Endometrial microvascular endothelial cells (primary cell): ENCODE data around the gene C10orf90. TPM values are rescaled to one million over a fixed set of nuclear protein-coding genes. Genes with fewer than 3 reads are reported as not detected.

Source experiments
- in situ Hi-C: cut with HindIII; loops from 2 replicates; pipeline ENCODE4 v1.10.0; 2017; ENCODE audit warnings: low sequenced_read_pairs, low pct_unique_long_range_greater_than_20kb; ENCODE audit errors: inconsistent ontology term
- total RNA-seq: library from RNA; depleted of rRNA; stranded (reverse); fragments of >200 nt; gene quantifications from one replicate; pipeline ENCODE4 v1.2.3, GENCODE V29; 2015; ENCODE audit errors: inconsistent ontology term

Gene C10orf90
- total RNA-seq, 1 donor from 2014 or later, result not detected

DNA sequence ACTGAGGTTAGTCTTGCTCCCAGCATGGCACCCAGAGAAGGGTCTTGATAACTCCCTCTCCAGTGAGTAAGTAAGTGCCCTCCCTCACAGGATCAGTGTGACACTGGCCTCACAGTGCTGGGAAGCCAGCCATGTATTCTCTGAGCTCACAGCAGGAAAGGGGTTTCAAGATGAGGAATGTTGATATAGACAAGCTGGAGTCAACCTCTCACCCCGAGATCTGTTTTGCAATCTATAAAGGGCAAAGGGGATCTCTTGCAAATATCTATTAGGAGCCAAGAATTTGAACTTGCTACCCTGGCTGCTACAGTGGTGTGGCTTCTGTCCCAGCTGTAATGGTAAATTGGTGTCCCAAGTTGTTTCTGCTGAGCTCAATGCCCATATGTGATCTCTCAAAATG is 212.0 kb downstream of the C10orf90 start:
- in situ Hi-C loops, result no loop called here

DNA sequence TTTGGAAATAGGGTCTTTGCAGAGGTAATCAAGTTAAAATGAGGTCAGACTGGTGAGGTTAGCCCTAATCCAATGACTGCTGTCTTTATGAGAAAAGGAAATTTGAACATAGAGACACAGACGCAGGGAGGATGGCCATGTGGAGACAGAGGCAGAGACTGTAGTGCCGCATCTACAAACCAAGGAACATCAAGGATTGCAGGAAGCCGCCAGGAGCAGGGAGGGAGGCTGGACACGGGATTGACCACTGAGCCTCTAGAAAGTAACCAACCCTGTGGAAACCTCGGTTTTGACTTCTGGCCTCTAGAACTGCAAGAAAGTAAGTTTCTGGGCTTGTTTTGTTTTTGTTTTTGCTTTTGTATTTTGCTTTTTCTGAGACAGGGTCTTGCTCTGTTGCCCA is 213.9 kb downstream of the C10orf90 start:
- in situ Hi-C loops, result no loop called here

DNA sequence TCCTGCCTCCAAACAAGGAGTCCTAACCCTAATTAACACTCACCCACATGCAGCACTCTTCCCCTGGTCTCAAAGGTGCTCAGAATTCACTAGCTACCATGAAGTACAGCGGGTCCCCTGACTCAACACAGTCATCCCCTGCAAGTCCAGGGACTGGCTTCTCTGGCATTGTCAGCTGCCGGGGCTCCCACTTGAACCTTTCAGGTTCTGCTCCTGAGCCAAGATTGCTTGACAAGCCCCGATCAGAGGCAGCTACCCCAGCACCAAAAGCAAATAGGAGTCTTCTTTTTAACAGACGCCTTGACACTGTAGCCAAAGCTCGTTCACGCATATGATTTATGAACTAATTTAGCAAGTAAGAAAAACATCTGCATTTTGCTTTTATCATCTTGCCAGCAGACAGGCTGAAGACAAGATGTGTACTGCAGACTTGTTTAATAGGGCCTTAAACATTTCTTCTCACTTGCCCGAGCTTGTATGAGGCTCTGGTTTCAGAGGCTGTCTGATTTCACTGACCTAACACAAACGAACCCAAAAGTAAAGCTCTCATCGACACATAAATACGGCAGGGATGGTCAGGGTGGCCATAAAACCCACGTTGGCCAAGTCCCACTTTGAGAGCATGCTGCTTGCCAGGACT is 214.6 kb downstream of the C10orf90 start:
- in situ Hi-C loops, result no loop called here

DNA sequence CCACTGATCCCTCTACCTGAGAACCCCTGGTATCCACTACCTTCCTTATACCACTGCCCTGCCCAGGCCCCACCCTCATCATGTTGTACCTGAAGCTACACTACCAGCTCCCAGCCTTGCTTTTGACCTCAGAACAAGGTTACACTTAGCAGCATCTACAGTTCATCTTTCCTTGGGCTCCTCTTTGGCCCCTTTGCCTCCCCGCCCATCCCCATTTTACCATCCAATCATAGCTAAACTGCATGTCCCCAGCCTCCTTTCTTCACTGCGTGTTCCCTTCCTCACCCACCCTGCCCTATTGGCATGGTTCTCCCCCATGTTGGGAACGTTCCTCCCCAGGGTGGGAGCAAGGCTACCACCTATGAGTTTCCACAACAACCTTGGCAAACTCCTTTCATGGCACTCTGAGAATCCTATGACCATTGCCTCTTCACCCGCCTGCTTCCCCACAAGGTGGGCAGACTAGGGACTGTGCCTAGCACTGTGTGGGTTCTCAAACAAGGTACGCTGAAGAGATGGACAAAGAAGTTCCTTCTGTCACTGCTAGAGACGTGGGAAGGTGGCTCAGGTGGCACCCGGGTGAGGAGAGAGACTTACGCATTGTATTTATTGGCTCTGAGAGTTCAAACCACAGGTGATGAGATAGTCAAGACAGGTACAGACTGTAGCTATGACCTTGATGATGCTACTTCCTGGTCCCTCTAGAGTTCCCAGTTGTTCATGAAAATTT is 215.3 kb downstream of the C10orf90 start:
- in situ Hi-C loops, result no loop called here

DNA sequence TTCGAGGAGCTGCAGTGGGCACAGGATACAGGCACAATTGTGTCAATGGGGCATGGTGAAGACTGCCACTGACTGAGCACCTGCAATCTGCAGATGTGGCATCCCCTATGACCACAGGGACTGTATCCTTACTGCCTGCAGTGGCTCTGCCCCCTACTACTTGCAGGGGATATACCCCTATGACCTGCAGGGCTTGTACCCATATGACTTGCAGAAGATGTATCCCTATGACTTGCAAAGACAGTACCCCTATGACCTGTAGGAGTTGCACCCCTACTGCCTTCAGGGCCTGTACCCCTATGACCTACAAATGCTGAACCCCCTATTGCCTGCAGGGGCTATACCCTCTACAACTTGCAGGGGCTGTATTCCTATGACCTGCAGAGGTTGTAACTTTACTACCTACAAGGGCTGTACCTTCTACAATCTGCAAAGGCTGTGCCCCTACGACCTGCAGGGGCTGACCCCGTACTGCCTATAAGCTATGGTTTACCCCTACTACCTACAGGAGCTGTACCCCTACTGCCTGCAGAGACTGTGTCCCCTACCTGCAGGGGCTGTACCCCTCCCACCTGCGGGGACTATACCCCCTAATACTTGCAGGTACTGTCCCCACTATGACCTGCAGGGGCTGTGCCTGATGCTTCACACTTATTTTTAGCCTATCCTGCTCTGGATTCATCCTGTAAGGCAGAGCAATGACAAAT is 216.3 kb downstream of the C10orf90 start:
- in situ Hi-C loops, result no loop called here

DNA sequence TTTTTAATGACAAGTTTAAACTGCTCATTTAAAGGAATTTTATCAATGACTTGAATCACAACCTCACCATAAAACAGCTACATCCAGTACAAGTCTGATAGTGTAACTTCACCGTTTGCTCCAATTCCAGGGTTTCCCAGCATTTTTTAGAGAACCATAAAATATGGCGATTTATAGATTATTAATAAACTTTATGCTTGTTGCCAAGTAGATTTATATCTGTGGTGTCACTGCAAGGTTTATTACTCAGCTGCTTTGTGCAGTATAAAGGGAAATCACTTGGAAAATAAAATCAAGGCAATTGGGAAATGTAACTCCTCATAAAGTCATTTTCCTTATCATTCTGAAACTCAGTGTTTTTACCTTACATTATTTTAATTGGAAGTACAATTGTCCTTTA is 218.2 kb downstream of the C10orf90 start:
- in situ Hi-C loops, result no loop called here

DNA sequence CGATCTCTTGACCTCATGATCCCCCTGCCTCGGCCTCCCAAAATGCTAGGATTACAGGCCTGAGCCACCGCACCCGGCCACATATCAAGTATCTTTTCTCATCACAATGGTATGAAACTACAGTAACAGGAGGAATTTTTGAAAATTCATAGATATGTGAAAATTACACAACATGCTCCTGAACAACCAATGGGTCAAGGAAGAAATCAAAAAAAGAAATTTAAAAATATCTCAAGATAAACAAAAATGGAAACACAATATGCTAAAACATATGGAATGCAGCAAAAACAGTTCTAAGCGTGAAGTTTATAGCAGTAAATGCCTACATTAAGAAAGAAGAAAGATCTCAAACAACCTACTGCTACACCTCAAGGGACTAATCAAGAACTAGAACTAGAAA is 222.4 kb downstream of the C10orf90 start:
- in situ Hi-C loops, result no loop called here

DNA sequence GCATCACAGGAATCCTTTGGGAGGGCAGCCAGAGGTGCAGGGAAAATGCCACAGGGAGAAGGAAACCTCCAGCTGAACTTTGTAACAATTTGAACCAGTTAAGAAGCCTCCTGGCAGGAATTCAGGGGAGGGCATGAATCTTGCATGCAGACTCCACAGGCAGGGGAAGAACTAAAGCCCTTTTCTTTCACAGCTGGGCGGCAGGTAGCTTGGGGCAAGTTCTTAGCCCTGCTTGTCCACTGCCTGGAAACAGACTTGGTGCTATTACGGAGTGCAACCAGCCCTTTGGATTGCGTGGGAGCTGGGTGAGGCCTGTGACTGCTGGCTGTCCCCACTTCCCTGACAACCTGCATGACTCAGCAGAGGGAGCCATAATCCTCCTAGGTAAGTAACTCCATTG is 230.6 kb downstream of the C10orf90 start:
- in situ Hi-C loops, result no loop called here

DNA sequence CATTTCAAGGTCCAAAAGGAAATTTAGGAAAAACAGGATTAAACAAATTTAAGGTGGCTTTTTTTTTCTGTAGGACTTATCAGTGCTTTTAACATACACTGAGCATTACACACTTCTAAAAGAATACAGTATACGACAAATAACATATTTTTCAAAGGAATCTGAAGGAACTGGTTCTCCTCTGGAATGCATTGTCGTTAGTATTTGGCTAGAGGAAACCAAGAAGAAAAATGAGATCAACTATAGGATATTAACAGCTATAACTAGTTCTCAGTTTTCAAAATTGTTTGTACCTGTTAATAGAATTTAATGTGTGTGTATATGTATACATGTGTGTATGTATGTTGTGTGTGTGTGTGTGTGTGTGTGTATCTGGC is 232.1 kb downstream of the C10orf90 start:
- in situ Hi-C loops, result no loop called here

DNA sequence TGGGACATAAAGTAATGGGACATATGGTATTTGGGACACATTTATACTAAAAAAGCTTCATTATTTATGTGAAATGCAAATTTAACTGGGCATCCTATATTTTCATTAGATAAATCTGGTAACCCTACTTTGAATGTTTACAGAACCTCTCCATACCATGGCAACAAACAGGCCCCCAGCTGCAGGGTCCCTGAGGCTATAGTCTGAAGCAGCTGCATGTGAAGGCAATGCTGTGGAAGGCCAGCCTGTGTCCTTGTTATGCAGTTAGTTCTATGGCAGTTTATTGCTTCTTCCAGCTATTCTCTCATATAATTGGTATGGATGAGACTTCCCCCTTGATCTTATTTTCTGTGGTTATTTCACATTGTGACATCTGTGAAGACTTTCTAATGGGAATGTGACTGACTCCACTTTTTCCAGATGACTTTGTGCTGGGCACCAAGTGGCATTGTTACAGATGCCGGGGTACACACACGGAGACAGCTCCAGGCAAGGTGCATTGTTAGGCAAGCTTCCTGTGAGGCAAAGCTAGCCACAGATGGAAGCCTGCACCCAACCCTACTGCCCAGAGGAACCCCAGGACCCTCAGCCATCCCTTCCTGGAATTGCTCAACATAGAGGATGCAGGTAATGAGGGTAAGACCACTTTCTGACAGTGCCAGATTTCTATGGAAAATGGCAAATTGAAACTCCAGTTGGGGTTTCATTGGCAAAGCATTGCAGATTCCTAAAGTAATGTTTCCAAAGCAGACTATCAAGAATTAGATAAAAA is 232.7 kb downstream of the C10orf90 start:
- in situ Hi-C loops, result no loop called here

DNA sequence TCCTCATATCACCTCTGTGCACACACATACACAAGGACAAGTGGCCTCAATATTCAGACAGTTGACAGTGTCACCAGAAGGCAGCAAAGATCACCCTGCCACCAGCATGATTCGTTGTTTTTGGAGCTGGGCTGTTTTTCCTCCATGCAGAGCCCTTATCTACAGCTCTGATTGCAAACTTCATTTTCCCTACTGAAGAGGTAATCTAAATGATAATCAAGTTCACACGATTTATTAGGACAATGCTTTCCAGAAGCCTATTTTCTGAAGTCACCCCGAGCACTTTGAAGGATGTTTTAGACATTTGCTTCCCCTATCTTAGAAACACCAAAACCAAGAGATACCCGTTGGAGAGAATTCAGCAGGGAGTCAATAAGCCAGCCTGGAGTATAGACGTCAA is 236.3 kb downstream of the C10orf90 start:
- in situ Hi-C loops, result no loop called here

DNA sequence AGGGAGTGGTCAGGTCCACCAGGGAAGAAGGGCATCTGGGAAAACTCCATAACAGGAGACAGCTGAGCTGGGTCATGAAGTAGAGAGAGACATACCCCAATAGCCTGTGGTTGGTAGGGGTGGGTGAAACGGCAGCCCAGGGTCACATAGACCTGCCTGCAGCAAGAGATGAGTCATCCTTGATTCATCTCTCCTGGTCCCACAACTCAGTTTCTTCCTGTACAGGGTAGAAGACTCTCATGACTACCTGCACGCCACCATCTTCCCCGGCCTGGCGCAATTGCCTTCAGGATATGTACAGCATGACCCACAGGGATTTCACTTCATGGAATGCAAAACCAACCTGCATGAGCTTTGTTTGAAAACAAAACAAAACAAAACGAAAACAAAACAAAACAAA is 237.1 kb downstream of the C10orf90 start:
- in situ Hi-C loops, result no loop called here

DNA sequence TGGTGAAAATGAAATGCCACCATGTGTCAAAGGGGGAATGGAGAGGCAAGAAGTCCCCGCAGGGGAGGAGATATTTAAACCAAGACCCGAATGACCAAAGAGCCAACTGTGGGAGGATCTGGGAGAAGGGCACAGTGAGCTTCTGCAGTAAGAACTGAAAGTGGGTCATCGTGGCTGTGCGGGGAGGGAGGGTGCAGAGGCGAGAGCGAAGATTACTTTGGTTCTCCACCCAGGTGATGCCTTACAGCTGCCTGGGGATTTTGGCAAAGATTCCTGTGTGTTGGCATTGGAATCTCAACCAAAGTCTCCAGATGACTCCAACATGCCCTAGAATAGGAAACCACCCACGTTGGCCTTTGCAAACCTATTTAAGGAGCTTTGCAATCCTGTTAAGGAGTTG is 238.0 kb downstream of the C10orf90 start:
- in situ Hi-C loops, result no loop called here

DNA sequence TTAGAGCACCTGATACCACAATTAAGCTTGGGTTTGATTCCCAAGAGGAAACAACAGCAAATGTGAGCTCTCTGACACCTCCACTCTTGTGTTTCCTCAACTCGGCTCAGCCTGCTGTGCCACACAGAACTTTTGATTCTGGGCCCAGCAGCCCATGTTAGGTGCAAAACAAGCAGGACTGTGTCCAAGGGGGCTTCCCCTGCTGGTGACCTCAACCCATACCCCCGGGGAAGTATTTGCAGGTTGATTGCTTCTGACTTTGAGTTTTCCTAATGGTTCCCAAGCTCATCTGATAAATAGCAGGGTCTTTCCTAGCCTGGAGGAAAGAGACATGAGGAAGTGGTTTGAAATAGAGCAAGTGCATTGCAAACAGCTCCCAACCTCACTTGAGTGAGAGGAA is 238.7 kb downstream of the C10orf90 start:
- in situ Hi-C loops, result no loop called here

DNA sequence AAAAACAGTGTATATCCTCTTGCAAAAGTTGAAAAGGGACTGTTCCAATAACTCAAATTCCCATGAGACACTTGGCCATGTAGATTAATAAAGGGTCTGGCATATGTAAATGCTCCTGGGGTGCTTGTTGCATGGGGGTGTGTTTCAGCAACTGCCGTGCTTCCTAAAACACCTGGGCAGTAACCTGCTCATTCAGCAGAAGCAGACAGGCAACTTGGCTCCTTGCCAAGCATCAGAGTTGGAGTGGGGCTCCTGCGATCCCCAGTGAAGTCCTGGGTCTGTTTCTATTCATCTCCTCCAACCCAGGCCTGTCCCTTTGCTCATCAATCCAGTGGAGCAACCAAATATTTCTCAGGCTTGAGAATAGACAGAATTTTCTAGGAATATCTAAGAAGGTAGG is 240.0 kb downstream of the C10orf90 start:
- in situ Hi-C loops, result no loop called here

DNA sequence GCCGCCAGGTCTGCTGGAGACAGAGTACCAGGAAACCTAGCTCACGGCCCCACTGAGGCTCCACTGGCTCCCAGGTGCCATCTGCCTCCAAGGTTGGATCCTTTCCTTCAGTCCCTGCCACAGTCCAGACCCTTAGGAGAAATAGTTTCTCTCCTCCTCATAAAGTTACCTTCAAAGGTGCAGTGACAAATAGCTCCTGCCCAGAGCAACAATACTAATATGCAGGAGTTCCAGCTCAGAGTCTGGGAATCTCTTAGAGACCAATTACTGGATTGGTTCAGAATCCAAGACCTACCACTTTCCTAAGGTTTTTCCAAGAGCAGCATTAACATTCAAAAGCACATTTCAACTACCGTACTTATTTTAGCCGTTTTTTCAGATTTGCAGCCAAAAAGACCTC is 241.2 kb downstream of the C10orf90 start:
- in situ Hi-C loops, result no loop called here

DNA sequence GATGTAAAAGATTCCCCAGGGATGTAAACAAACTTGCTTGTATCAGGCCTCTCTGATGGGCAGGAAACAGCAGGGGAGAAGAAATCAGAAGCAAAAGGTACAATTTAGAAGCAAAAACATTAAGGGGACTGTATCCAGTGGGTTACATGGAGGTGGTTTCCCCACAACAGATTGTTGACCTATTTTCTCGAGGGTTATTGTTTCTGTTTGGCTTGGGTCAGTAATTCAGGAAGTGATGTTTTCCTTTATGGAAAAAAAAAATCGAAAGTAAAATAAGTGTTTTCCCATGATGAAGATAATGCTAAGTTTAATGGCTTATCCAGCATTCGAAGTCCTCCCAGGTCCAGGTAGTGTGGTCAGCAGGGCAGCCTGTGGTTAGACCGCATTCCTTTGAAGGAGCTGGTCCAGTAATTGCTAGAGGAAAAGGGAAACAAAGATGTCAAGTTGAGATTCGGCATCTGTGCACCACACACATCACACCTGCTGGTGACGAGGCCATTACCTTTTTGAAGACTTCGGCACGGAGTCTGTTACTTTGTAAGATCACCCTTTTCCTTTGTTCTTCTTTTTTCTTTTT is 244.9 kb downstream of the C10orf90 start:
- in situ Hi-C loops, result no loop called here

DNA sequence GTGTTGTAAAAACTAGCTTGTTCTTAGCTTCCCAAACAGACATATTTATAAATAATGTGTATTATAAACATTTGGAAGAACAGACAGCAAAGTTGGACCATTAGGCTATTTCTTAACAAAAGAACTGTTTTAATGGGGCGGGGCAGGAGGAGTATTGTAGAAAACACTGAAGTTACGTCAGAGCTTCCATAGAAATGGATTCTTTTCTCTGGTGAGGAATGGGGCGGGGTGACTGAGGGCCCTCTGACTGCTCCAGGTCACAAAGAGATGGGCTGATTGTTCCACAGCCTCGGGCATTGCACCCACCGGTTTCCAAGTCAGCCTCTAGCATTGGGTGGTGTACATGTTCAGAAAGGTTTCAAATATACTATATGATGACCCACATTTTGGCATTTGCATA is 245.5 kb downstream of the C10orf90 start:
- in situ Hi-C loops, result no loop called here
